IMR-90 (cell line): ENCODE data around the gene PSD2. TPM values are rescaled to one million over a fixed set of nuclear protein-coding genes. Genes with fewer than 3 reads are reported as not detected.

Experiments used
- ATAC-seq: fragments of 200-7000 bp; cut with Tn5 transposase; 2 replicates; pipeline ENCODE4 v1.9.1; 2020; ENCODE audit warnings: low read depth, mild to moderate bottlenecking, moderate library complexity
- BruUV-seq: library from RNA; stranded (reverse); fragments of 400-500 nt; replicated peaks from 2 replicates; lab custom pipeline; 2021; lab: Mats Ljungman, UMichigan
- CTCF ChIA-PET: fragments of 300-600 bp; formaldehyde crosslinking; extraction: SDS; loops from one replicate; lab custom pipeline; 2021; ENCODE audit warnings: antibody characterized with exemption; lab: Yijun Ruan, JAX
- POLR2A ChIA-PET: fragments of 300-600 bp; sonication (Branson Sonifier 250); formaldehyde crosslinking; loops from one replicate; lab custom pipeline; 2022; ENCODE audit warnings: antibody characterized with exemption; ENCODE audit not compliant: unreplicated experiment; lab: Charles Lee
- DNase-seq: peaks from one replicate; pipeline ENCODE4 v3.0.0; 2013
- H2AFZ ChIP-seq: replicated peaks from 2 replicates; pipeline ENCODE3; 2013; ENCODE audit warnings: low read length, mild to moderate bottlenecking; ENCODE audit not compliant: poor library complexity
- H2AK5ac ChIP-seq: 2 replicates; pipeline ENCODE4 v1.6.1; 2013; ENCODE audit warnings: low read depth, low read length, inconsistent platforms
- H2AK9ac ChIP-seq: replicated peaks from 2 replicates; pipeline ENCODE3; 2013; ENCODE audit warnings: mild to moderate bottlenecking, low read depth, low read length, moderate library complexity; ENCODE audit not compliant: poor library complexity
- H2BK120ac ChIP-seq: 2 replicates; pipeline ENCODE4 v1.6.1; 2013; ENCODE audit warnings: low read depth, low read length, inconsistent platforms
- H2BK15ac ChIP-seq: 3 replicates; pipeline ENCODE4 v1.6.1; 2013; ENCODE audit warnings: low read depth, low read length, inconsistent platforms
- H2BK20ac ChIP-seq: 2 replicates; pipeline ENCODE4 v1.6.1; 2013; ENCODE audit warnings: low read depth, mild to moderate bottlenecking, inconsistent platforms, low read length, moderate library complexity
- H2BK5ac ChIP-seq: 2 replicates; pipeline ENCODE4 v1.6.1; 2013; ENCODE audit warnings: mild to moderate bottlenecking, low read depth, low read length, inconsistent platforms; ENCODE audit not compliant: poor library complexity, severe bottlenecking
- H3K14ac ChIP-seq: replicated peaks from 2 replicates; pipeline ENCODE4 v1.6.1; 2013; ENCODE audit warnings: low read depth, low read length, inconsistent platforms
- H3K18ac ChIP-seq: 2 replicates; pipeline ENCODE4 v1.6.1; 2013; ENCODE audit warnings: low read depth, low read length, control low read depth
- H3K23ac ChIP-seq: 2 replicates; pipeline ENCODE4 v1.6.1; 2013; ENCODE audit warnings: low read depth, low read length, inconsistent platforms
- H3K27ac ChIP-seq: 2 replicates; pipeline ENCODE4 v1.5.1; 2013; ENCODE audit warnings: mild to moderate bottlenecking, control low read depth, low read length; ENCODE audit not compliant: insufficient read depth
- H3K27me3 ChIP-seq: 2 replicates; pipeline ENCODE4 v1.6.1; 2013; ENCODE audit warnings: low read length; ENCODE audit not compliant: control insufficient read depth, insufficient read depth
- H3K36me3 ChIP-seq: 2 replicates; pipeline ENCODE4 v1.6.1; 2013; ENCODE audit warnings: low read length, mixed read lengths; ENCODE audit not compliant: control insufficient read depth, insufficient read depth
- H3K4ac ChIP-seq: 2 replicates; pipeline ENCODE4 v1.6.1; 2013; ENCODE audit warnings: low read depth, low read length, inconsistent platforms
- H3K4me1 ChIP-seq: 2 replicates; pipeline ENCODE4 v1.6.1; 2013; ENCODE audit warnings: low read length, mixed read lengths; ENCODE audit not compliant: control insufficient read depth, insufficient read depth
- H3K4me2 ChIP-seq: 2 replicates; pipeline ENCODE4 v1.6.1; 2013; ENCODE audit warnings: low read depth, mild to moderate bottlenecking, control low read depth, low read length, moderate library complexity
- H3K4me3 ChIP-seq: 2 replicates; pipeline ENCODE4 v1.5.1; 2013; ENCODE audit warnings: low read depth, mild to moderate bottlenecking, control low read depth, low read length, moderate library complexity; ENCODE audit not compliant: insufficient read depth
- H3K56ac ChIP-seq: 2 replicates; pipeline ENCODE4 v1.6.1; 2013; ENCODE audit warnings: low read length, inconsistent platforms; ENCODE audit not compliant: insufficient read depth; ENCODE audit errors: extremely low read depth
- H3K79me1 ChIP-seq, 2 experiments: 2 replicates each; pipeline ENCODE4 v1.6.1; 2013; ENCODE audit warnings: low read length in 2 of 2, inconsistent platforms in 1 of 2, low read depth in 1 of 2
- H3K9ac ChIP-seq: 2 replicates; pipeline ENCODE4 v1.6.1; 2013; ENCODE audit warnings: low read depth, low read length, control low read depth
- H3K9me1 ChIP-seq: 2 replicates; pipeline ENCODE4 v1.6.1; 2013; ENCODE audit warnings: low read length, inconsistent platforms; ENCODE audit not compliant: insufficient read depth
- H3K9me3 ChIP-seq: 2 replicates; pipeline ENCODE4 v1.6.1; 2013; ENCODE audit warnings: low read length; ENCODE audit not compliant: control insufficient read depth, insufficient read depth
- H4K20me1 ChIP-seq: 2 replicates; pipeline ENCODE4 v1.6.1; 2013; ENCODE audit warnings: low read length, inconsistent platforms; ENCODE audit not compliant: insufficient read depth
- H4K5ac ChIP-seq: 2 replicates; pipeline ENCODE4 v1.6.1; 2013; ENCODE audit warnings: mild to moderate bottlenecking, low read depth, low read length, control low read depth
- H4K8ac ChIP-seq, 2 experiments: 2 replicates each; pipeline ENCODE4 v1.6.1; 2013; ENCODE audit warnings: low read depth in 2 of 2, low read length in 2 of 2, control low read depth in 1 of 2, inconsistent platforms in 1 of 2
- H4K91ac ChIP-seq: 2 replicates; pipeline ENCODE4 v1.6.1; 2013; ENCODE audit warnings: low read depth, low read length, inconsistent platforms; ENCODE audit not compliant: insufficient read depth
- BHLHE40 ChIP-seq: fragments of 150-350 bp; IDR thresholded peaks from 2 replicates; pipeline ENCODE4 v1.6.1; 2016; ENCODE audit warnings: mild to moderate bottlenecking, low read depth, low read length
- CEBPB ChIP-seq: IDR thresholded peaks from 2 replicates; pipeline ENCODE4 v1.6.1; 2012; ENCODE audit warnings: low read depth, low read length, improper control_type of control experiment
- FOS ChIP-seq: fragments of 150-350 bp; IDR thresholded peaks from 2 replicates; pipeline ENCODE4 v1.6.1; 2016; ENCODE audit warnings: low read depth, low read length
- MAFK ChIP-seq: IDR thresholded peaks from 2 replicates; pipeline ENCODE4 v1.6.1; 2012; ENCODE audit warnings: low read depth, low read length, improper control_type of control experiment
- MAZ ChIP-seq: IDR thresholded peaks from 2 replicates; pipeline ENCODE4 v1.6.1; 2012; ENCODE audit warnings: low read depth, mild to moderate bottlenecking, low read length, improper control_type of control experiment, moderate library complexity, borderline replicate concordance
- MXI1 ChIP-seq: IDR thresholded peaks from 2 replicates; pipeline ENCODE4 v1.6.1; 2012; ENCODE audit warnings: low read depth, mild to moderate bottlenecking, low read length, moderate library complexity, borderline replicate concordance
- POLR2A ChIP-seq: IDR thresholded peaks from 2 replicates; pipeline ENCODE4 v1.6.1; 2012; ENCODE audit warnings: mild to moderate bottlenecking, low read depth, low read length
- RAD21 ChIP-seq: IDR thresholded peaks from 2 replicates; pipeline ENCODE4 v1.6.1; 2012; ENCODE audit warnings: low read length, improper control_type of control experiment
- RCOR1 ChIP-seq: IDR thresholded peaks from 2 replicates; pipeline ENCODE4 v1.6.1; 2012; ENCODE audit warnings: mild to moderate bottlenecking, low read length, improper control_type of control experiment; ENCODE audit not compliant: insufficient replicate concordance
- SMC3 ChIP-seq: fragments of 150-350 bp; IDR thresholded peaks from 2 replicates; pipeline ENCODE4 v1.6.1; 2016; ENCODE audit warnings: low read depth, mild to moderate bottlenecking, antibody characterized with exemption, low read length, moderate library complexity
- USF2 ChIP-seq: fragments of 150-350 bp; IDR thresholded peaks from 2 replicates; pipeline ENCODE4 v1.6.1; 2017; ENCODE audit warnings: mild to moderate bottlenecking, antibody characterized with exemption, low read length, low read depth
- WGBS, 2 experiments: methylation state at CpG; one replicate each; pipeline versions ENCODE4 v1.1.5 to v1.1.7; 2013; ENCODE audit warnings: missing lambda C conversion rate in 2 of 2; ENCODE audit not compliant: insufficient read length in 1 of 2; ENCODE audit errors: extremely low coverage in 2 of 2; 5-methylcytosine and 5-hydroxymethylcytosine counted together
- dilution Hi-C: fragments of 300-500 bp; cut with HindIII; formaldehyde crosslinking; loops from one replicate; pipeline ENCODE4 v1.14.3; 2018; ENCODE audit warnings: low sequenced_read_pairs; ENCODE audit not compliant: unreplicated experiment
- in situ Hi-C: fragments of 300-500 bp; cut with MboI; formaldehyde crosslinking; loops from 3 replicates; pipeline ENCODE4 v1.14.3; 2019; ENCODE audit warnings: low sequenced_read_pairs, inconsistent platforms, mixed read lengths
- intact Hi-C: fragments of 100-400 bp; cut with micrococcal nuclease; formaldehyde crosslinking; loops from 2 replicates; pipeline ENCODE4 v1.10.0; 2022
- polyA plus RNA-seq, 3 experiments: library from polyadenylated mRNA; depleted of rRNA; stranded (reverse); fragments of >200 nt; gene quantifications; 2 replicates each; pipeline ENCODE4 v1.2.3, GENCODE V29; 2012; ENCODE audit warnings: low replicate concordance in 1 of 3
- total RNA-seq: library from RNA; depleted of rRNA; stranded (reverse); fragments of >200 nt; gene quantifications from 2 replicates; pipeline ENCODE4 v1.2.3, GENCODE V29; 2012
- TF ChIP-seq, protein P1 (sequence below): conservative IDR thresholded peaks from 2 replicates; pipeline ENCODE4 v1.5.1; 2012; ENCODE audit warnings: mild to moderate bottlenecking, low read depth, low read length, improper control_type of control experiment
- TF ChIP-seq, protein P2 (sequence below): fragments of 150-350 bp; IDR thresholded peaks from 2 replicates; pipeline ENCODE4 v1.6.1; 2016; ENCODE audit warnings: low read depth, mild to moderate bottlenecking, low read length, moderate library complexity, borderline replicate concordance

The PSD2 gene
- total and polyA plus RNA-seq, 2 of the 4 experiments (the other 2 are of a cell fraction): 0.05 TPM; not detected in 1

DNA sequence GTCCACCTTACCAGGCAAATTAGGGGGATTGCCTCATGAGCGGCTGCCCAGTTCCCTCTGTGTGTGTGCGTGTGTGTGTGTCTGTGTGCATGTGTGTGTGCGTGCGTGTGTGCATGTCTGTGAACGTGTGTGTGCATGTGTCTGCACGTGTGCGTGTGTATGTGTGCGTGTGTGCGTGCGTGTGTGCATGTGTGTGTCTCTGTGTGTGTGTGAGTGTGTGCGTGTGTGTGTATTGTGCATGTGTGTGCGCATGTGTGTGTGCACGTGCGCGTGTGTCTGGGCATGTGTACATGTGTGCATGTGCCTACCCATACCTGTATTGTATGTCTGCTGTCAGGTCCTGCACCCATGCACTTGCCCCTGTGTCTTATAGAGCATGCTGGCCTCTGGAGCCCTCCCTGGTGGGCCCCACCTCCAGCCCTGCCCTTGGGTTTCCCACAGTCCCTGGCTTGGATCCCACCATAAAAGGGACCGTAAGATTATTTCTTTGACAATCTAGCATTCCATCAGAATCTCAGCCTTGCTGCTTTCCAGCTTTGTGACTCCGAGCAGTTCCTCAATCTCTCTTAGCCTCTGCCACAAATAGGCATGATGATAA lies 9.3 kb downstream of the PSD2 start:
- Histone ChIP-seq H4K91ac (no peak overlapping the region), H3K14ac (no peak overlapping the region), H2BK15ac (no peak overlapping the region), H2AK5ac (no peak overlapping the region), H2BK20ac (no peak overlapping the region), H4K20me1 (no peaks in the 10 kb centered on the region), H2BK120ac (no peak overlapping the region), H3K79me1 (no peaks in the 10 kb centered on the region), H3K27ac (no peak overlapping the region), H2AFZ (no peak overlapping the region), H4K5ac (no peak overlapping the region), H3K9me3 (no peaks in the 10 kb centered on the region), H3K36me3 (no peaks in the 10 kb centered on the region), H3K9me1 (peaks cover 2% of the 10 kb centered on the region; the same call in 1 of the 2 replicates), H3K27me3 (peaks cover 53% of the 10 kb centered on the region), H3K23ac (no peak overlapping the region), H3K4me2 (no peak overlapping the region), H4K8ac (no peak overlapping the region), H3K18ac (no peak overlapping the region), H2AK9ac (no peak overlapping the region), H2BK5ac (no peak overlapping the region), H3K9ac (no peak overlapping the region), H3K4ac (no peak overlapping the region), H3K4me1 (no peaks in the 10 kb centered on the region), H3K4me3 (no peak overlapping the region), H3K56ac (no peak overlapping the region)
- no peak for ATAC-seq
- intact Hi-C loops: loop anchor here (5.0 kb wide), 1 partner anchor 37 kb away; no protein-coding TSS in a partner anchor
- ChIA-PET CTCF (no interaction called here), POLR2A (no interaction called here)
- in situ Hi-C loops: no loop called here
- 85% methylated on average over 10 of the region's 17 CpGs; no CpG with 5 or more reads in 1 of the 2 experiments for WGBS, 2 experiments
- DNase-seq: no peak
- no TSS peak for BruUV-seq
- dilution Hi-C loops: no loop called here
- TF ChIP-seq FOS (no peak), POLR2A (no peak), USF2 (no peak), MXI1 (no peak), BHLHE40 (no peak), CEBPB (no peak), SMC3 (no peak), RCOR1 (no peak), MAFK (no peak), RAD21 (no peak), MAZ (no peak)
- TF ChIP-seq, protein P1, sequence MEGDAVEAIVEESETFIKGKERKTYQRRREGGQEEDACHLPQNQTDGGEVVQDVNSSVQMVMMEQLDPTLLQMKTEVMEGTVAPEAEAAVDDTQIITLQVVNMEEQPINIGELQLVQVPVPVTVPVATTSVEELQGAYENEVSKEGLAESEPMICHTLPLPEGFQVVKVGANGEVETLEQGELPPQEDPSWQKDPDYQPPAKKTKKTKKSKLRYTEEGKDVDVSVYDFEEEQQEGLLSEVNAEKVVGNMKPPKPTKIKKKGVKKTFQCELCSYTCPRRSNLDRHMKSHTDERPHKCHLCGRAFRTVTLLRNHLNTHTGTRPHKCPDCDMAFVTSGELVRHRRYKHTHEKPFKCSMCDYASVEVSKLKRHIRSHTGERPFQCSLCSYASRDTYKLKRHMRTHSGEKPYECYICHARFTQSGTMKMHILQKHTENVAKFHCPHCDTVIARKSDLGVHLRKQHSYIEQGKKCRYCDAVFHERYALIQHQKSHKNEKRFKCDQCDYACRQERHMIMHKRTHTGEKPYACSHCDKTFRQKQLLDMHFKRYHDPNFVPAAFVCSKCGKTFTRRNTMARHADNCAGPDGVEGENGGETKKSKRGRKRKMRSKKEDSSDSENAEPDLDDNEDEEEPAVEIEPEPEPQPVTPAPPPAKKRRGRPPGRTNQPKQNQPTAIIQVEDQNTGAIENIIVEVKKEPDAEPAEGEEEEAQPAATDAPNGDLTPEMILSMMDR: no peak
- TF ChIP-seq, protein P2, sequence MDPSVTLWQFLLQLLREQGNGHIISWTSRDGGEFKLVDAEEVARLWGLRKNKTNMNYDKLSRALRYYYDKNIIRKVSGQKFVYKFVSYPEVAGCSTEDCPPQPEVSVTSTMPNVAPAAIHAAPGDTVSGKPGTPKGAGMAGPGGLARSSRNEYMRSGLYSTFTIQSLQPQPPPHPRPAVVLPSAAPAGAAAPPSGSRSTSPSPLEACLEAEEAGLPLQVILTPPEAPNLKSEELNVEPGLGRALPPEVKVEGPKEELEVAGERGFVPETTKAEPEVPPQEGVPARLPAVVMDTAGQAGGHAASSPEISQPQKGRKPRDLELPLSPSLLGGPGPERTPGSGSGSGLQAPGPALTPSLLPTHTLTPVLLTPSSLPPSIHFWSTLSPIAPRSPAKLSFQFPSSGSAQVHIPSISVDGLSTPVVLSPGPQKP: no peak
